Erythroblast (primary cell): ENCODE data around the gene SLC35B2.

Source experiments
- DNase-seq, 2 experiments: peaks; one replicate each; lab custom pipeline; 2025; lab: John Stamatoyannopoulos, UW
- GATA1 ChIP-seq: IDR thresholded peaks from 2 replicates; pipeline ENCODE4 v1.6.1; 2011; ENCODE audit warnings: low read depth, mild to moderate bottlenecking, control low read depth, low read length, moderate library complexity
- POLR2A ChIP-seq: IDR thresholded peaks from 2 replicates; pipeline ENCODE4 v1.6.1; 2011; ENCODE audit warnings: mild to moderate bottlenecking, low read length

Gene SLC35B2

GRCh38 chr6:44225579-44226325, 31.6 kb downstream of the SLC35B2 start:
- peak; percentile 91 to 97 for DNase-seq
- TF ChIP-seq GATA1 (peak; percentile 91), POLR2A (peak; percentile 75)

DNA sequence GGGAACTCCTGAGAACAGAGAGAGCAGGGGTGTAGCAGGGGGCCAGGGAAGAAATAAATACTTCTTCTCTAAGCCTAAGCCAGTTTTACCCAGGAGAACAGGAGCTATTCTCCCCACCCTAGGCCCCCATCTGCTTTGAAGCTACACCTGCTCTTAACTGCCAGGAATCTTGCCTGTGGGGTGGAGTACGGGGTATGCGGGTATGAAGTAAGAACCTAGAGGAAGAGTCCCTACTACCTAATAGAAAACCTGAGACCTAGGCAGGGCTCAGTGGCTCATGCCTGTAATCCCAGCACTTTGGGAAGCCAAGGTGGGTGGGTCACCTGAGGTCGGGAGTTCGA, 32.4 kb downstream of the SLC35B2 start:
- DNase-seq: no peak
- TF ChIP-seq POLR2A (no peak), GATA1 (no peak)

DNA sequence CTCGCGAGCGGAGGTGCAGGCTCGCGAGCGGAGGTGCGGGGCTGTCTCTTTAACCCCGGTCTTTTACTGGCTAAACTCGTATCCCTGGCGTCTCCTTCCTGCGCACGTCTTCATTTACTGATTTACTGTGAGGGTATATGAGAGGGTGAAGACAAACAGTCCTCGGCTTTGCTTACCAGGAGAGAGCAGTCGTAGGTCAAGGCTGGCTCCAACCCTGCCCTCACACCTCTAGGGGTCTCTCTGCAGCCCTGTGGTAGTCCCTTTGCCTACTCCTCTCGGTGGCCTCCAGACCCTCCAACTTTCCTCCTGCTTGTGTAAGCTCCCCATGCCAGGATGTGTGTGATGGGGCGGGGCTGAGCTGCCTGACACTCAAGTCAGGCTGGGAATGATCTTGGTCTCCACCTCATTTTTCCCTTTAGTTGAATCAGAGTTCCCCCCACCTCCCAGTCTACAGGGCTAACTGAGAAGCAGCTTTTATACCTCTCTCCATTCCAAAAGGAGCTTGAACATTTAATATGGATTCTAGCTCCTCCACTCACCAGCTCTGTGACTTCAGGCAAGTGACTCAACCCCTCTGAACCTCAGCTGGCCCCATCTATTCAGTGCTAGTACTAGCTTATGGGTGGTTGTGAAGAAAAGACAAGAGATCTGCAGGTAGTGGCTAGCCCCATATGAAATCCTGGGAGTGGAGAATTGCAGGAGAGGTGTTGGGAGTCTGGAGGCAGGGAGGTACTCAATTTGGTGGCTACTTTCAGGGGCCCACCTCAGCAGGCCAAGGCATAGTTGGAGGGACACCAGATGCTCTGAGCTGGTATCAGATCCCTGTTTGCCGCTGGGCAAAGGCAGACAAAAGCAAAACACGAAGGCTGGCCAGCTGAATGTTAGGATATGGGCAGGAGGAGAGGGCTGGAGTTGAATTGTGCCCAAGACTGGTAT, 33.0 kb downstream of the SLC35B2 start:
- DNase-seq: peak; percentile 65 to 72
- TF ChIP-seq POLR2A (no peak), GATA1 (no peak)

DNA sequence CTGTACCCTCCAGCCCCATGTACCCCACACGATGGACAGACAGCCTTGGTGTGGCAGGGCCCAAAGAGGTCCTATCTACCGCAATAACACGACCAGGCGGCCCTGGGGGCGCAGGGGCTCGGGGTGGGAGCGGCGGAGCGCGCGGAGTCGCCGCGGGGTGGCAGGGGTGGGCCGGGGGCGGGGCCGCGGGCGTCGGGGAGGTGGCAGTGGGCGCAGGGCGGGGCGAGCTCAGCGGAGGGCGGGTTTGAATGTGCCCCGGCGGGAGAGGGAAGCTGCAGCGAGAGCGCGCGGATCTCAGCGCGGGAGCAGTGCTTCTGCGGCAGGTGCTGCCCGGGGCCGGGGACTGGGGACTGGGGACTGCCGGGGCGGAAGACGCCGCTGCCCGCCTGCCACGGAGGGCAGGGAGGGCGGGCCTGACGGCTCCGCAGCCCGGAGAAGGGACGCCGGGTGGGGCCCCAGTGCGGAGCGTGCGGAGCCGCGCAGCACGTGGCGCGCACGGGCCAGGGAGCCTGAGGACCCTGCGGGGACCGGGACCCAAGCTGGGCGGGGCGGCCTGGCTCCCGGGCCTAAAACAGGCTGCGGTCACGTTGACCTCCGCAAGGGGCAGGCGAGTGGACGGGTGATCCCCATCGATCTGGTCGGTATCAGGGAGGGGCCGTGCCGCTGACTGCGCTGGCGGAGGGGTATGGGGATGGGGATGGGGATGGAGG, 33.9 kb downstream of the SLC35B2 start, which contains the start of gene SLC29A1:
Gene SLC29A1, plus strand, starts transcription at position 277 of the 710 bp plus-strand sequence. CDS start 3,719 bp downstream, outside the sequence.
- DNase-seq: peak; percentile 84 to 87
- TF ChIP-seq GATA1 (no peak), POLR2A (peak; percentile 51)

- TF ChIP-seq GATA1 (no peak), POLR2A (no peak)
- peak in 1 of 2 experiments; percentile 55 for DNase-seq
These were observed 34.6 kb downstream of the SLC35B2 start for GRCh38 chr6:44222486-44223318.

DNA sequence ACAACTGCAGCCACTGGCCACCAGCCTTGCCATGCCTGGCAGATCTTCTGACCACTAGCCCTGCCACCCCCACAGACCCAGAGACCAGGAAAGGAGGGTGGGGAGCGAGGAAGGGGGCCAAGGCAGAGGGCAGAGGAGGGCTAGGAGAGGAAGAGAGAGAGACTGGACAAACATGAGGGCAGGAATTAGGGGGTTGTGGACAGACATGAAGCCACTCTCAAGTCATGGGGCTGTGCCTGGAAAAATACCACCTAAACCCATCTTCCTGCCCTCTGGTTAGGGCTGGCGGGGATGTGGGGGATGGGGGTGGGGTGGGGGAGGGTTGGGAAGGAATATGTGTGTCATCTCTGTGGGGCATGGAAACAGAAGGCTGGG, 35.4 kb downstream of the SLC35B2 start:
- no peak for DNase-seq
- no peak for TF ChIP-seq POLR2A
- no peak for TF ChIP-seq GATA1

- DNase-seq: peak; percentile 95 to 96
These were observed 35.9 kb downstream of the SLC35B2 start for GRCh38 chr6:44221291-44221960.

GRCh38 chr6:44220913-44221290, 36.4 kb downstream of the SLC35B2 start:
- TF ChIP-seq POLR2A (no peak), GATA1 (no peak)
- no peak for DNase-seq

More at GRCh38 chr6:44221291-44221960, 35.9 kb downstream of the SLC35B2 start:
- TF ChIP-seq GATA1 (no peak), POLR2A (no peak)

- no peak for TF ChIP-seq GATA1
- TF ChIP-seq POLR2A: no peak
- no peak for DNase-seq
These were observed 37.2 kb downstream of the SLC35B2 start for GRCh38 chr6:44219815-44220784.

- TF ChIP-seq GATA1 (no peak), POLR2A (no peak)
- DNase-seq: peak; percentile 71 to 73
These were observed 38.1 kb downstream of the SLC35B2 start for GRCh38 chr6:44219053-44219814.
